ENCODE measurements around the gene PRKG1. TPM values are rescaled to one million over a fixed set of nuclear protein-coding genes. Genes with fewer than 3 reads are reported as not detected.

PRKG1 gene
- total and polyA plus RNA-seq, 2 experiments from 2014 or later = 18.2 to 21.1 TPM

- Histone ChIP-seq H4K20me1 (replicated peaks; ENCODE audit: insufficient read depth) (no peaks in the 10 kb centered on the region), H3K4me3 (no peak overlapping the region), H3K79me2 (replicated peaks; ENCODE audit: insufficient read depth) (no peaks in the 10 kb centered on the region), H3K27me3 (ENCODE audit: insufficient read depth) (no peaks in the 10 kb centered on the region), H2AFZ (no peak overlapping the region), H3K4me2 (no peak overlapping the region), H3K27ac (ENCODE audit: low read depth) (no peak overlapping the region), H3K36me3 (ENCODE audit: insufficient read depth) (no peaks in the 10 kb centered on the region), H3F3A (replicated peaks; ENCODE audit: low read depth) (no peaks in the 10 kb centered on the region), H3K9me2 (ENCODE audit: insufficient read depth) (peaks cover 5% of the 10 kb centered on the region; the same call in 1 of the 2 replicates), H3K4me1 (ENCODE audit: insufficient read depth) (no peaks in the 10 kb centered on the region)
- H3K4me1 Mint-ChIP-seq = peaks cover 6% of the 10 kb centered on the region; the same call in 2 of the 3 replicates
- no peaks in the 10 kb centered on the region for H3K36me3 Mint-ChIP-seq (ENCODE audit: low read depth)
- no peaks in the 10 kb centered on the region for H3K9me3 Mint-ChIP-seq
- no peak overlapping the region for H3K4me3 Mint-ChIP-seq
- no peak for ATAC-seq
- DNase-seq (ENCODE audit: low spot score) = no peak
- H3K27me3 Mint-ChIP-seq (ENCODE audit: insufficient read depth, low read depth, poor library complexity) = no peaks in the 10 kb centered on the region
- TF ChIP-seq, protein P1, sequence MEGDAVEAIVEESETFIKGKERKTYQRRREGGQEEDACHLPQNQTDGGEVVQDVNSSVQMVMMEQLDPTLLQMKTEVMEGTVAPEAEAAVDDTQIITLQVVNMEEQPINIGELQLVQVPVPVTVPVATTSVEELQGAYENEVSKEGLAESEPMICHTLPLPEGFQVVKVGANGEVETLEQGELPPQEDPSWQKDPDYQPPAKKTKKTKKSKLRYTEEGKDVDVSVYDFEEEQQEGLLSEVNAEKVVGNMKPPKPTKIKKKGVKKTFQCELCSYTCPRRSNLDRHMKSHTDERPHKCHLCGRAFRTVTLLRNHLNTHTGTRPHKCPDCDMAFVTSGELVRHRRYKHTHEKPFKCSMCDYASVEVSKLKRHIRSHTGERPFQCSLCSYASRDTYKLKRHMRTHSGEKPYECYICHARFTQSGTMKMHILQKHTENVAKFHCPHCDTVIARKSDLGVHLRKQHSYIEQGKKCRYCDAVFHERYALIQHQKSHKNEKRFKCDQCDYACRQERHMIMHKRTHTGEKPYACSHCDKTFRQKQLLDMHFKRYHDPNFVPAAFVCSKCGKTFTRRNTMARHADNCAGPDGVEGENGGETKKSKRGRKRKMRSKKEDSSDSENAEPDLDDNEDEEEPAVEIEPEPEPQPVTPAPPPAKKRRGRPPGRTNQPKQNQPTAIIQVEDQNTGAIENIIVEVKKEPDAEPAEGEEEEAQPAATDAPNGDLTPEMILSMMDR (conservative IDR thresholded peaks at IDR 0.05; ENCODE audit: low read depth in 2 of 2) = no peak
- no peak for TF ChIP-seq POLR2AphosphoS5 (IDR thresholded peaks at IDR 0.05; ENCODE audit: low read depth)
- no peak for TF ChIP-seq EZH2 (IDR thresholded peaks at IDR 0.05; ENCODE audit: low read depth, unreplicated experiment)
- no peak for TF ChIP-seq ZNF331 (CRISPR knock-in tag; IDR thresholded peaks at IDR 0.05; ENCODE audit: low read depth)
- TF ChIP-seq EZH2phosphoT487 (IDR thresholded peaks at IDR 0.05; ENCODE audit: unreplicated experiment) = no peak
- TF ChIP-seq NANOG (IDR thresholded peaks at IDR 0.05; ENCODE audit: borderline replicate concordance) = no peak
- TF ChIP-seq ZNF114 (CRISPR knock-in tag; IDR thresholded peaks at IDR 0.05) = no peak
- TF ChIP-seq, protein P2, sequence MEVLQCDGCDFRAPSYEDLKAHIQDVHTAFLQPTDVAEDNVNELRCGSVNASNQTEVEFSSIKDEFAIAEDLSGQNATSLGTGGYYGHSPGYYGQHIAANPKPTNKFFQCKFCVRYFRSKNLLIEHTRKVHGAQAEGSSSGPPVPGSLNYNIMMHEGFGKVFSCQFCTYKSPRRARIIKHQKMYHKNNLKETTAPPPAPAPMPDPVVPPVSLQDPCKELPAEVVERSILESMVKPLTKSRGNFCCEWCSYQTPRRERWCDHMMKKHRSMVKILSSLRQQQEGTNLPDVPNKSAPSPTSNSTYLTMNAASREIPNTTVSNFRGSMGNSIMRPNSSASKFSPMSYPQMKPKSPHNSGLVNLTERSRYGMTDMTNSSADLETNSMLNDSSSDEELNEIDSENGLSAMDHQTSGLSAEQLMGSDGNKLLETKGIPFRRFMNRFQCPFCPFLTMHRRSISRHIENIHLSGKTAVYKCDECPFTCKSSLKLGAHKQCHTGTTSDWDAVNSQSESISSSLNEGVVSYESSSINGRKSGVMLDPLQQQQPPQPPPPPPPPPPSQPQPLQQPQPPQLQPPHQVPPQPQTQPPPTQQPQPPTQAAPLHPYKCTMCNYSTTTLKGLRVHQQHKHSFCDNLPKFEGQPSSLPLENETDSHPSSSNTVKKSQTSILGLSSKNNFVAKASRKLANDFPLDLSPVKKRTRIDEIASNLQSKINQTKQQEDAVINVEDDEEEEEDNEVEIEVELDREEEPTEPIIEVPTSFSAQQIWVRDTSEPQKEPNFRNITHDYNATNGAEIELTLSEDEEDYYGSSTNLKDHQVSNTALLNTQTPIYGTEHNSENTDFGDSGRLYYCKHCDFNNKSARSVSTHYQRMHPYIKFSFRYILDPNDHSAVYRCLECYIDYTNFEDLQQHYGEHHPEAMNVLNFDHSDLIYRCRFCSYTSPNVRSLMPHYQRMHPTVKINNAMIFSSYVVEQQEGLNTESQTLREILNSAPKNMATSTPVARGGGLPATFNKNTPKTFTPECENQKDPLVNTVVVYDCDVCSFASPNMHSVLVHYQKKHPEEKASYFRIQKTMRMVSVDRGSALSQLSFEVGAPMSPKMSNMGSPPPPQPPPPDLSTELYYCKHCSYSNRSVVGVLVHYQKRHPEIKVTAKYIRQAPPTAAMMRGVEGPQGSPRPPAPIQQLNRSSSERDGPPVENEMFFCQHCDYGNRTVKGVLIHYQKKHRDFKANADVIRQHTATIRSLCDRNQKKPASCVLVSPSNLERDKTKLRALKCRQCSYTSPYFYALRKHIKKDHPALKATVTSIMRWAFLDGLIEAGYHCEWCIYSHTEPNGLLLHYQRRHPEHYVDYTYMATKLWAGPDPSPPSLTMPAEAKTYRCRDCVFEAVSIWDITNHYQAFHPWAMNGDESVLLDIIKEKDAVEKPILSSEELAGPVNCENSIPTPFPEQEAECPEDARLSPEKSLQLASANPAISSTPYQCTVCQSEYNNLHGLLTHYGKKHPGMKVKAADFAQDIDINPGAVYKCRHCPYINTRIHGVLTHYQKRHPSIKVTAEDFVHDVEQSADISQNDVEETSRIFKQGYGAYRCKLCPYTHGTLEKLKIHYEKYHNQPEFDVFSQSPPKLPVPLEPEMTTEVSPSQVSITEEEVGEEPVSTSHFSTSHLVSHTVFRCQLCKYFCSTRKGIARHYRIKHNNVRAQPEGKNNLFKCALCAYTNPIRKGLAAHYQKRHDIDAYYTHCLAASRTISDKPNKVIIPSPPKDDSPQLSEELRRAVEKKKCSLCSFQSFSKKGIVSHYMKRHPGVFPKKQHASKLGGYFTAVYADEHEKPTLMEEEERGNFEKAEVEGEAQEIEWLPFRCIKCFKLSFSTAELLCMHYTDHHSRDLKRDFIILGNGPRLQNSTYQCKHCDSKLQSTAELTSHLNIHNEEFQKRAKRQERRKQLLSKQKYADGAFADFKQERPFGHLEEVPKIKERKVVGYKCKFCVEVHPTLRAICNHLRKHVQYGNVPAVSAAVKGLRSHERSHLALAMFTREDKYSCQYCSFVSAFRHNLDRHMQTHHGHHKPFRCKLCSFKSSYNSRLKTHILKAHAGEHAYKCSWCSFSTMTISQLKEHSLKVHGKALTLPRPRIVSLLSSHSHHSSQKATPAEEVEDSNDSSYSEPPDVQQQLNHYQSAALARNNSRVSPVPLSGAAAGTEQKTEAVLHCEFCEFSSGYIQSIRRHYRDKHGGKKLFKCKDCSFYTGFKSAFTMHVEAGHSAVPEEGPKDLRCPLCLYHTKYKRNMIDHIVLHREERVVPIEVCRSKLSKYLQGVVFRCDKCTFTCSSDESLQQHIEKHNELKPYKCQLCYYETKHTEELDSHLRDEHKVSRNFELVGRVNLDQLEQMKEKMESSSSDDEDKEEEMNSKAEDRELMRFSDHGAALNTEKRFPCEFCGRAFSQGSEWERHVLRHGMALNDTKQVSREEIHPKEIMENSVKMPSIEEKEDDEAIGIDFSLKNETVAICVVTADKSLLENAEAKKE (CRISPR knock-in tag; IDR thresholded peaks at IDR 0.05) = no peak
- no peak for TF ChIP-seq JUNB (IDR thresholded peaks at IDR 0.05; ENCODE audit: unreplicated experiment)
- TF ChIP-seq, protein P3, sequence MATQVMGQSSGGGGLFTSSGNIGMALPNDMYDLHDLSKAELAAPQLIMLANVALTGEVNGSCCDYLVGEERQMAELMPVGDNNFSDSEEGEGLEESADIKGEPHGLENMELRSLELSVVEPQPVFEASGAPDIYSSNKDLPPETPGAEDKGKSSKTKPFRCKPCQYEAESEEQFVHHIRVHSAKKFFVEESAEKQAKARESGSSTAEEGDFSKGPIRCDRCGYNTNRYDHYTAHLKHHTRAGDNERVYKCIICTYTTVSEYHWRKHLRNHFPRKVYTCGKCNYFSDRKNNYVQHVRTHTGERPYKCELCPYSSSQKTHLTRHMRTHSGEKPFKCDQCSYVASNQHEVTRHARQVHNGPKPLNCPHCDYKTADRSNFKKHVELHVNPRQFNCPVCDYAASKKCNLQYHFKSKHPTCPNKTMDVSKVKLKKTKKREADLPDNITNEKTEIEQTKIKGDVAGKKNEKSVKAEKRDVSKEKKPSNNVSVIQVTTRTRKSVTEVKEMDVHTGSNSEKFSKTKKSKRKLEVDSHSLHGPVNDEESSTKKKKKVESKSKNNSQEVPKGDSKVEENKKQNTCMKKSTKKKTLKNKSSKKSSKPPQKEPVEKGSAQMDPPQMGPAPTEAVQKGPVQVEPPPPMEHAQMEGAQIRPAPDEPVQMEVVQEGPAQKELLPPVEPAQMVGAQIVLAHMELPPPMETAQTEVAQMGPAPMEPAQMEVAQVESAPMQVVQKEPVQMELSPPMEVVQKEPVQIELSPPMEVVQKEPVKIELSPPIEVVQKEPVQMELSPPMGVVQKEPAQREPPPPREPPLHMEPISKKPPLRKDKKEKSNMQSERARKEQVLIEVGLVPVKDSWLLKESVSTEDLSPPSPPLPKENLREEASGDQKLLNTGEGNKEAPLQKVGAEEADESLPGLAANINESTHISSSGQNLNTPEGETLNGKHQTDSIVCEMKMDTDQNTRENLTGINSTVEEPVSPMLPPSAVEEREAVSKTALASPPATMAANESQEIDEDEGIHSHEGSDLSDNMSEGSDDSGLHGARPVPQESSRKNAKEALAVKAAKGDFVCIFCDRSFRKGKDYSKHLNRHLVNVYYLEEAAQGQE (IDR thresholded peaks at IDR 0.05; ENCODE audit: unreplicated experiment) = no peak
- TF ChIP-seq, protein P4, sequence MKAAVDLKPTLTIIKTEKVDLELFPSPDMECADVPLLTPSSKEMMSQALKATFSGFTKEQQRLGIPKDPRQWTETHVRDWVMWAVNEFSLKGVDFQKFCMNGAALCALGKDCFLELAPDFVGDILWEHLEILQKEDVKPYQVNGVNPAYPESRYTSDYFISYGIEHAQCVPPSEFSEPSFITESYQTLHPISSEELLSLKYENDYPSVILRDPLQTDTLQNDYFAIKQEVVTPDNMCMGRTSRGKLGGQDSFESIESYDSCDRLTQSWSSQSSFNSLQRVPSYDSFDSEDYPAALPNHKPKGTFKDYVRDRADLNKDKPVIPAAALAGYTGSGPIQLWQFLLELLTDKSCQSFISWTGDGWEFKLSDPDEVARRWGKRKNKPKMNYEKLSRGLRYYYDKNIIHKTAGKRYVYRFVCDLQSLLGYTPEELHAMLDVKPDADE (IDR thresholded peaks at IDR 0.05) = no peak
- TF ChIP-seq STAT1 (IDR thresholded peaks at IDR 0.05; ENCODE audit: unreplicated experiment) = no peak
- TF ChIP-seq CREB1 (CRISPR knock-in tag; IDR thresholded peaks at IDR 0.05; ENCODE audit: low read depth) = no peak
- peak overlapping the region; percentile 1; the same call in 1 of the 2 replicates for H3K27ac Mint-ChIP-seq
These were observed 240.2 kb downstream of the PRKG1 start for GRCh38 chr10:51314481-51314880.

Measured in GM23338 (cell line).